Measurements from ENCODE around the gene HSPA5.
A peak's percentile ranks its signal among the peaks of the same experiment; 100 is the strongest.
"Not testable (repeated sequence)": the region's sequence is repeated elsewhere in the genome, so short reads cannot be mapped to it uniquely, and the experiment has no call there.

Gene HSPA5

DNA sequence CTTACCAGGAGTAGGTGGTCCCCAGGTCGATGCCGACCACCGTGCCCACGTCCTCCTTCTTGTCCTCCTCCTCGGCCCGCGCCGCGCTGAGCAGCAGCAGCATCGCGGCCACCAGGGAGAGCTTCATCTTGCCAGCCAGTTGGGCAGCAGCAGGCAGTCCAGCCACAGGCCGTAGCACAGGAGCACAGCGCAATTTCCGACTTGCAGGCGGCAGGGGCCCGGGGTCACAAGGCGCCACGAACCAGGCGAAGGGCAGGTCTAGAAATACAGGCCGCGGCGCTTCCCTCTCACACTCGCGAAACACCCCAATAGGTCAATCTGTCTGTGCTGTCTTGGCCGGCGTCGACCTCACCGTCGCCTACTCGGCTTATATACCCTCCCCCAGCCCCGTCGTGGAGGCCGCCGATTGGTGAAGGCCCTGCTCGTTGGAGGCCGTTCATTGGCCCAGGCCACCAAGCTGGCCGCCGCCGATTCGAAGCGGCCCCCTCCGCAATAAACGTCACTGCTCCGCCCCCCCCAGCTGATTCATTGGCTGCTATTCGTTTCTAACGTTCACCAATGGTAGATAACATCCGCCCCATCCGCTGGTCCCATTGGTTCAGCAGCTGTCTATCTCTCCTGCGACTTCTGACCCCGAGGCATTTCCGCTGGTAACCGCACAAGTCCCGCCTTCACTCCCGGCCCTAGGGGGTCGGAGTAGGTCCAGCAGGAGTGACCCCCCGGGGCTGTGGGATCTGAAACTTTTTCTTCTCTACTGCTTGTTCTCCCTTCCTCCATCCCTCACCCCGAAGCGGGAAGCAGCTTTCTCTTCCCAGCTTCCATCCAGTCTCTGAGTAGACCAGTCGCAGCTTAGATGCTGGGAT is at the start of gene HSPA5:
Gene HSPA5 (minus strand): TSS at position 344 of the 863 bp plus-strand sequence. CDS start 217 bp downstream, at position 127.
- peak; percentile 98 for DNase-seq (ENCODE audit: low spot score)

DNA sequence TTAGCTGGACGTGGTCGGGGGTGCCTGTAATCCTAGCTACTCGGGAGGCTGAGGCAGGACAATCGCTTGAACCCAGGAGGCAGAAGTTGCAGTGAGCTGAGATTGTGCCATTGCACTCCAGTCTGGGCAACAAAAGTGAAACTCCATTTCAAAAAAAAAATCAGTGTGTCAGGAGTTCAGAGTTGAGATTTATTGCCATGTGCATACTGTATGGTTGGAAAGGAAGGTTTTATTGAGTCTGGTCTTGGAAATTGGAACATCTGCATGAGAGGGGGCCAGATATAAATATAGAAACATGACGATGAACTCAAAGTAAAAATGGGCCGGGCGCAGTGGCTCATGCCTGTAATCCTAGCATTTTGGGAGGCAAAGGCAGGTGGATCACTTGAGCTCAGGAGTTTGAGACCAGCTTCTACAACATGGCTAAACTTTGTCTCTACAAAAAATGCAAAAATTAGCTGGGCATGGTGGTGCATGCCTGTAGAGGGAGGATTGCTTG is 45.8 kb upstream of the HSPA5 start:
- DNase-seq (ENCODE audit: low spot score), result not testable (repeated sequence)

DNA sequence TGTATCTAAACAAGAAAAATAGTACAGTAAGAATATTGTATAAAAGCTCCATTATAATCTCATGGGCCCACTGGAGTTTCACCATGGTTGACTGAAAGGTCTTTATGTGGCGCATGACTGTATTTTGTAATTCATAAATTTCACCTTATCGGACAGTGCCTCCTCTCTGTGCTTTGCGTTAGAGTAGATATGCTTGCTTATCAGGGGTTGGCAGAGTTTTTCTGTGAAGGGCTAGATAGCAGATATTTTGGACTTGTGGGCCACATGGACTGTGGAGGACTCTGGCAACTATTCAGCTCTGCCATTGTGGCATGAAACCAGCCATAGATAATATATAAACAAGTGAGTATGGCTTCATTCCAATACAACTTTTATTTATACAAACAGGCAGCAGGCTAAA is 43.7 kb upstream of the HSPA5 start:
- no peak for DNase-seq (ENCODE audit: low spot score)

- peak; percentile 15 for DNase-seq (ENCODE audit: low spot score)
These were observed 39.8 kb upstream of the HSPA5 start for GRCh38 chr9:125280945-125281344.

GRCh38 chr9:125277411-125277810 is 36.3 kb upstream of the HSPA5 start:
- DNase-seq (ENCODE audit: low spot score), result no peak

DNA sequence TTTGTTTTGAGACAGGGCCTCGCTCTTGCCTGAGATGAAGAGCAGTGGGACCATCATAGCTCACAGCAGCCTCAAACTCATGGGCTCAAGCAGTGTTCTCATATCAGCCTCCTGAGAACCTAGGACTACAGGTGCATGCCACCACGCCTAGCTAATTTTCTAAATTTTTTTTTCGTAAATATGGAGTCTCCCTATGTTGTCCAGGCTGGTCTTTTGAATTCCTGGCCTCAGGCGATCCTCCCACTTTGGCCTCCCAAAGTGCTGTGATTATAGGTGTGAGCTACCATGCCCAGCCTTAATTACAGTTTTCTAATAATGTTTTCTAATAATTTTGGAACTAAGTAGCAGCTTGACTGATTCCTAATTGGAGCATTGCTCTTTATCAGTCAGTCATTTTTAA is 35.6 kb upstream of the HSPA5 start:
- no peak for DNase-seq (ENCODE audit: low spot score)

GRCh38 chr9:125272697-125273096 is 31.6 kb upstream of the HSPA5 start:
- peak; percentile 5 for DNase-seq (ENCODE audit: low spot score)

DNA sequence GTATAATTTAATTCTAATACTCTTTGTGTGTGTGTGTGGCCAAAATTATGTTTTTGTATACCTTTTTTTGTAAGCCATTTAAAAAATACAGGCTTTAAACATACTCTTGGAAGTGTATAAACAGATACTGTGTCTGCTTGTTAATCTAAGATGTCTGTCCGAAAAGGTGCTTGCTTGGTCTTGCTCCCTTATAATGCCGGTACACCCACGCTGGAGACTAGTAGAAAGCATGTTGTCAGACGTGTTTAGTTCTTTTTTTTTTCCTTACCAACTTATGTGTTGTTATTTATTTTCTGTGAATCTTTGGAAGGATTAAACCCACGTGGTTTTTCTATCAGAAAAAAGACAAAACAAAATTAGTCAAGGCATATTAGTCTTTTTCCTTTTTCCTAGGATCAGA is 29.9 kb upstream of the HSPA5 start:
- no peak for DNase-seq (ENCODE audit: low spot score)

GRCh38 chr9:125269014-125269397 is 27.9 kb upstream of the HSPA5 start:
- DNase-seq (ENCODE audit: low spot score), result no peak

- DNase-seq (ENCODE audit: low spot score), result no peak
These were observed 27.4 kb upstream of the HSPA5 start for GRCh38 chr9:125268394-125269013.

- DNase-seq (ENCODE audit: low spot score), result not testable (repeated sequence)
These were observed 22.9 kb upstream of the HSPA5 start for GRCh38 chr9:125264068-125264467.

DNA sequence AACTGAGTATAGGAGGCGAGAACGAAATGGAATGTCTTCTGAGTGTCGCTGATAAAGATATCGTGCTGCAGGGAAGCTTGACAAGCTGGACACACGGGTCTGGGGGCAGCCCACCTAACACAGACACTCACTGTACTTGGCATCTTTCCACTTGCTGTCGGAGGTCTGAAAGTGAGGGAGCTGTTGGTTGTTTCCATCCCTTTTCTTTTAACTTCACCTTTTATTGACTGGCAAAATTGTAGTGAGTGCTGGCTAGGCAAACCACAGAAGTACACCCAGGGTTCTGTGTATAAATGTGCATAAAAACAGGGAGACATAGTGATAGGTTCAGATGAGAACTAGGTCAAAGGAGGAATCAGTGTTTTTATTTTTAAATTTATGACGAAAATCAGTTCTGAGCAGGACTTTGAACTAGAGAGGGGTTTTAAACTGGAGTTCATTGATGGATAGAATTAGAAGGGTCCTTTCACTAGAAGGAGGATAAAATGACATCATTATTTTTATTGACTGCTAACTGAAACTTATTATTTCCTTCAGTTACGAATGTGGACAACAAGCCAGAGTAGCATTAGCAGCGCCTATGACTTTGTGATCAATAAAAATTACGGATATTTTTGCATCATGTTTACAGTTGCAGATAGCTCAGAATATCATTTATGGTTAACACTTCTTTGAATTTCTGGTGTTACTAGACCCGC is 21.3 kb upstream of the HSPA5 start:
- DNase-seq (ENCODE audit: low spot score), result peak; percentile 16

GRCh38 chr9:125261501-125262293 is 20.6 kb upstream of the HSPA5 start, which contains the start of gene GAPVD1:
Gene GAPVD1, plus strand, starts transcription at chr9:125261826. Its CDS starts 37,096 bp downstream, at chr9:125298922.
- DNase-seq (ENCODE audit: low spot score), result peak; percentile 99

DNA sequence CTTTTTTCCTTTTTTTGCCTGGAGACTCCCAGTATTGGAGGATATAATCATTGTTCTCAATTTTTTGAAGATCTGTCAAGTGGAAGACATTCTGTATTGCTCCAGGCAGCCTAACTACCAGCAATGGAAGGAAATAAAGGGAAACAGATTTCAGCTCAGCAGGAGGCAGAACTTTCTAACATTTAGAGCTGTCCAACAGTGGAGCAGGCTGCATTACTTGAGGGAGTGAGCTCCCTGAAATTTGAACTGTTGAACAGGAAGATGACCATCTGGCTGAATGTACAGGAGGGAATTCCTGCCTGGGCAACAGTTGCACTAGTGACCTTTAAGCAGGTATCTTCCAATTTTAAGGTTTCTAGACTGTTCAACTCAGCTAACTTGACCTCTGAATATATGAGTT is 19.4 kb upstream of the HSPA5 start:
- no peak for DNase-seq (ENCODE audit: low spot score)

- no peak for DNase-seq (ENCODE audit: low spot score)
These were observed 17.8 kb upstream of the HSPA5 start for GRCh38 chr9:125258832-125259534.

- DNase-seq (ENCODE audit: low spot score), result no peak
These were observed 17.1 kb upstream of the HSPA5 start for GRCh38 chr9:125258160-125258785.

DNA sequence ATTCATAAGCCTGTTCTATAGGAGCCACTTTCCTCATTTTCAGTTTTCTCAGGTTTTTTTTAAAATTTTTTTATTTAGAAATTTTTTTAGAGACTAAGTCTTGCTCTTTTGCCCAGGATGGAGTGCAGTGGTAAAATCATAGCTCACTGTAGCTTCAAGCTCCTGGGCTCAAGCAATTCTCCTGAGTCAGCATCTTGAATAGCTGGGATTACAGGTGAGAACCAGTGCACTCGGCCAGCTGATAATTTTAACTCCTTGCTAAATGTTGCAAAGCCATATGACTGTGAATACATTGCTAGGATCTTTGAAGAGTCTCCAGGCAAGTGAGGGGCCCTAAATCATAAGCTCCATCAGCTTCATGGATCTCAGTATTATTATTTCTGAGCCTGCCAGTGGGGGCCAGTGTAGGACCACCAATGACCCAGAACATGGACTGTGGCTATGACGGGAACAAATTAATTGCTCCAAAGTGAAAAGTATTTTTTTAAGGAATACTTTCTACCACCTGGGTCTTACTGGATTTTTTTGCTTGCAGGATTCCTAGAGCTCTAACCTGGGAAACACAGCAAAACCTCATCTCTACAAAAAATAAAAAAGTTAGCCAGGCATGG is 14.7 kb upstream of the HSPA5 start:
- no peak for DNase-seq (ENCODE audit: low spot score)

DNA sequence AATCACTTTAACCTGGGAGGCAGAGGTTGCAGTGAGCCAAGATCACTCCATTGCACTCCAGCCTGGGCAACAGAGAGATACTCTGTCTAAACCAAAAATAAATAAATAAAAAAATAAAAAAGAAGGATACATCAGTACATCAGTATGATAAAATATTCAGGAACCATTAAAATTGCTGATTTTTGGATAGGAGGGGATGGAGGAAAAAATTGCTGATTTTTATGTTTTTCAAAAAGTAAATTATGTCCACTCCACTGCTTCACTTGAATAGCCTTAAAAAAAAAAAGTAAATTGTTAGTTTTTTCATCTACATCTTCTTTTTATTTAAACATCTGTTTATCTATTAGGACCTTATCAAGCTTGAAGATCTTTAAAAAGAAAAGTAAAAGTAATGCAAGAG is 13.1 kb upstream of the HSPA5 start:
- DNase-seq (ENCODE audit: low spot score), result no peak

DNA sequence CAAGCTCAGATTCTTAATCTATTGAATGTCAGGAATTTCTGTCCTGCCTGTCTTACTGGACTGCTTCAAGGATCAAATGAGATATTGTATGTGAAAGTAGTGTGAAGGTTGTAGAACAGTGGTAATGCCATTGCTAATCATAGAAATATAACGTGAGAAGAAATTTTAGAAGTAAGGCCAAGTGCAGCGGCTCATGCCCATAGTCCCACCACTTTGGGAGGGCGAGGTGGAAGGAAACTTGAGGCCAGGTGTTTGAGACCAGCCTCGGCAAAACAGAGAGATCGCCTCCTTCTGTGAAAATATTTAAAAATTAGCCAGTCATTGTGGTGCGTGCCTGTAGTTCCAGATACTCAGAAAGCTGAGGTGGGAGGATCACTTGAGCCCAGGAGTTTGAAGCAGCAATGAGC is 5.1 kb upstream of the HSPA5 start:
- DNase-seq (ENCODE audit: low spot score), result no peak

DNA sequence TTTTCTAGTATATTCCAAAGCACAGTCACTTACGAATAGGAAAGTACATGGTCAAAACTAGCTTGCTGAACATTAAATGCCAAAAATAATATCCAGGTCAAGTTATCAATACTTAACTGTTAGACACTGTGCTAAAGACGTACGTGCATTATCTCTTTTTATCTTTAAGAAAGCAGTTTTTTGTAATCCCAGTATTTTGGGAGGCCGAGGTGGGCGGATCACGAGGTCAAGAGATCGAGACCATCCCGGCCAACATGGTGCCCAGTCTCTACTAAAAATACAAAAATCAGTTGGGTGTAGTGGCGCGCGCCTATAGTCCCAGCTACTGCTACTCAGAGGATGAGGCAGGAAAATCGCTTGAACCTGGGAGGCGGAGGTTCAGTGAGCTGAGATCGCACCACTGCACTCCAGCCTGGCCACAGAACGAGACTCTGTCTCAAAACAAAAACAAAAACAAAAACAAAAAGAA is 2.7 kb upstream of the HSPA5 start:
- DNase-seq (ENCODE audit: low spot score), result no peak

Measured in GM03348 (cell line).